GM19193 (cell line): ENCODE results near the gene SCN2B.

Experiments
- POLR2A ChIP-seq: IDR thresholded peaks from 4 replicates; pipeline ENCODE4 v1.6.1; 2011; ENCODE audit not compliant: insufficient read depth, insufficient read length; ENCODE audit errors: extremely low read depth

The SCN2B gene

GRCh38 chr11:118212781-118213191 lies 36.3 kb upstream of the SCN2B start:
- no peak for TF ChIP-seq POLR2A

- no peak for TF ChIP-seq POLR2A
These were observed 35.8 kb upstream of the SCN2B start for GRCh38 chr11:118212131-118212725.

GRCh38 chr11:118211006-118211405 lies 34.6 kb upstream of the SCN2B start:
- no peak for TF ChIP-seq POLR2A

GRCh38 chr11:118210323-118210722 lies 33.9 kb upstream of the SCN2B start:
- TF ChIP-seq POLR2A = no peak

GRCh38 chr11:118209033-118209432 lies 32.6 kb upstream of the SCN2B start:
- TF ChIP-seq POLR2A = no peak

GRCh38 chr11:118207079-118207478 lies 30.6 kb upstream of the SCN2B start:
- no peak for TF ChIP-seq POLR2A

GRCh38 chr11:118206391-118207031 lies 30.1 kb upstream of the SCN2B start:
- TF ChIP-seq POLR2A = no peak

- no peak for TF ChIP-seq POLR2A
These were observed 29.4 kb upstream of the SCN2B start for GRCh38 chr11:118205606-118206378.

- no peak for TF ChIP-seq POLR2A
These were observed 26.4 kb upstream of the SCN2B start for GRCh38 chr11:118202599-118203422.

- TF ChIP-seq POLR2A = no peak
These were observed 25.5 kb upstream of the SCN2B start for GRCh38 chr11:118201966-118202365.

GRCh38 chr11:118200901-118201680 lies 24.7 kb upstream of the SCN2B start:
- TF ChIP-seq POLR2A = no peak

GRCh38 chr11:118200497-118200896 lies 24.1 kb upstream of the SCN2B start:
- no peak for TF ChIP-seq POLR2A

GRCh38 chr11:118199135-118199534 lies 22.7 kb upstream of the SCN2B start:
- no peak for TF ChIP-seq POLR2A

GRCh38 chr11:118198370-118198769 lies 21.9 kb upstream of the SCN2B start:
- TF ChIP-seq POLR2A = no peak
